ENCODE results near the gene ERO1B.

The ERO1B gene

GRCh38 chr1:236220473-236220872 lies 61.3 kb downstream of the ERO1B start:
- no peak for DNase-seq (ENCODE audit: low read depth in 1 of 2, low spot score in 1 of 2)
- H3K27me3 ChIP-seq (ENCODE audit: insufficient read depth, poor library complexity, severe bottlenecking), result no peaks in the 10 kb centered on the region
- H3K27ac ChIP-seq (replicated peaks), result no peak overlapping the region
- H3K4me3 ChIP-seq (replicated peaks; ENCODE audit: insufficient read depth, low read length), result no peak overlapping the region
- TF ChIP-seq POLR2AphosphoS5 (IDR thresholded peaks at IDR 0.05; ENCODE audit: low read depth), result no peak
- no peak for TF ChIP-seq REST (IDR thresholded peaks at IDR 0.05; ENCODE audit: insufficient replicate concordance, low read depth)
- no peak for TF ChIP-seq SPI1 (IDR thresholded peaks at IDR 0.05; ENCODE audit: borderline replicate concordance, low read depth)
- no peak for TF ChIP-seq GABPA (IDR thresholded peaks at IDR 0.05; ENCODE audit: low read depth)
- TF ChIP-seq CTCF (IDR thresholded peaks at IDR 0.05; ENCODE audit: insufficient read depth, low read length), result no peak

GRCh38 chr1:236214761-236215160 lies 67.0 kb downstream of the ERO1B start:
- H3K27me3 ChIP-seq (ENCODE audit: insufficient read depth, poor library complexity, severe bottlenecking), result no peaks in the 10 kb centered on the region
- no peak for TF ChIP-seq CTCF (IDR thresholded peaks at IDR 0.05; ENCODE audit: insufficient read depth, low read length)
- no peak for TF ChIP-seq POLR2AphosphoS5 (IDR thresholded peaks at IDR 0.05; ENCODE audit: low read depth)
- TF ChIP-seq REST (IDR thresholded peaks at IDR 0.05; ENCODE audit: insufficient replicate concordance, low read depth), result no peak
- no peak for TF ChIP-seq GABPA (IDR thresholded peaks at IDR 0.05; ENCODE audit: low read depth)
- no peak for TF ChIP-seq SPI1 (IDR thresholded peaks at IDR 0.05; ENCODE audit: borderline replicate concordance, low read depth)
- no peak overlapping the region for H3K4me3 ChIP-seq (replicated peaks; ENCODE audit: insufficient read depth, low read length)
- DNase-seq (ENCODE audit: low read depth in 1 of 2, low spot score in 1 of 2), result no peak
- no peak overlapping the region for H3K27ac ChIP-seq (replicated peaks)

- Histone ChIP-seq H3K27me3 (ENCODE audit: insufficient read depth, poor library complexity, severe bottlenecking) (no peaks in the 10 kb centered on the region), H3K27ac (replicated peaks) (no peak overlapping the region), H3K4me3 (replicated peaks; ENCODE audit: insufficient read depth, low read length) (no peak overlapping the region)
- no peak for DNase-seq (ENCODE audit: low read depth in 1 of 2, low spot score in 1 of 2)
- TF ChIP-seq GABPA (IDR thresholded peaks at IDR 0.05; ENCODE audit: low read depth) (no peak), REST (IDR thresholded peaks at IDR 0.05; ENCODE audit: insufficient replicate concordance, low read depth) (no peak), CTCF (IDR thresholded peaks at IDR 0.05; ENCODE audit: insufficient read depth, low read length) (no peak)
These were observed 68.2 kb downstream of the ERO1B start for GRCh38 chr1:236213534-236213933.
